GM12878 (cell line): ENCODE measurements around the gene ACYP2. TPM values are rescaled to one million over a fixed set of nuclear protein-coding genes. Genes with fewer than 3 reads are reported as not detected.

Source experiments
- ATAC-seq: fragments of 200-7000 bp; cut with Tn5 transposase; 3 replicates; pipeline ENCODE4 v1.9.1; 2020; ENCODE audit warnings: mild to moderate bottlenecking, moderate library complexity
- BruUV-seq: library from RNA; stranded (reverse); fragments of 400-500 nt; replicated peaks from 2 replicates; lab custom pipeline; 2021; lab: Mats Ljungman, UMichigan
- CTCF ChIA-PET: fragments of 300-600 bp; sonication (Branson Sonifier 250); formaldehyde crosslinking; extraction: SDS; loops from one replicate; lab custom pipeline; 2021; ENCODE audit warnings: inconsistent platforms; lab: Yijun Ruan, JAX
- POLR2A ChIA-PET: fragments of 350-600 bp; formaldehyde crosslinking; extraction: SDS; loops from one replicate; lab custom pipeline; 2021; ENCODE audit warnings: inconsistent platforms; lab: Charles Lee
- RAD21 ChIA-PET: fragments of 300-600 bp; sonication (Branson Sonifier 250); formaldehyde crosslinking; loops from one replicate; lab custom pipeline; 2023; ENCODE audit warnings: antibody characterized with exemption; ENCODE audit not compliant: unreplicated experiment; lab: Charles Lee
- SMC1A ChIA-PET: fragments of 300-600 bp; sonication (Branson Sonifier 250); formaldehyde crosslinking; loops from one replicate; lab custom pipeline; 2023; ENCODE audit not compliant: unreplicated experiment, uncharacterized antibody; lab: Charles Lee
- DNase-seq: peaks from one replicate; pipeline ENCODE4 v3.0.0-alpha.2; 2011; ENCODE audit warnings: low read depth, low spot score
- FAIRE-seq: peaks from 3 replicates; lab custom pipeline; 2011; peaks lifted over from hg19 to GRCh38; lab: Jason Lieb, UNC
- H2AFZ ChIP-seq: 2 replicates; pipeline ENCODE4 v1.6.0; 2011; ENCODE audit warnings: low read depth, low read length, control low read depth; ENCODE audit not compliant: control insufficient read depth
- H3K27ac ChIP-seq: 2 replicates; pipeline ENCODE4 v1.5.1; 2011; ENCODE audit warnings: control low read depth; ENCODE audit not compliant: control insufficient read depth, insufficient read depth
- H3K27me3 ChIP-seq, 2 experiments: replicated peaks in 1 of 2; 2 replicates each; pipeline versions ENCODE4 v1.6.0 to v1.6.1; 2011; ENCODE audit warnings: low read length in 1 of 2; ENCODE audit not compliant: control insufficient read depth in 2 of 2, insufficient read depth in 2 of 2
- H3K36me3 ChIP-seq, 2 experiments: 2 replicates each; pipeline ENCODE4 v1.5.1; 2011; ENCODE audit warnings: low read length in 1 of 2; ENCODE audit not compliant: control insufficient read depth in 2 of 2, insufficient read depth in 2 of 2
- H3K4me1 ChIP-seq: 2 replicates; pipeline ENCODE4 v1.6.1; 2011; ENCODE audit warnings: mild to moderate bottlenecking, low read length, moderate library complexity, mixed read lengths; ENCODE audit not compliant: control insufficient read depth, insufficient read depth
- H3K4me2 ChIP-seq: 2 replicates; pipeline ENCODE4 v1.6.0; 2011; ENCODE audit warnings: control low read depth; ENCODE audit not compliant: control insufficient read depth, insufficient read depth
- H3K4me3 ChIP-seq: fragments of 200-600 bp; sonication (generic); 2 replicates; pipeline ENCODE4 v1.5.1; 2016
- H3K79me2 ChIP-seq: 2 replicates; pipeline ENCODE4 v1.6.0; 2011; ENCODE audit warnings: low read length; ENCODE audit not compliant: control insufficient read depth, insufficient read depth
- H3K9ac ChIP-seq: 2 replicates; pipeline ENCODE4 v1.8.0; 2011; ENCODE audit warnings: low read length, control low read depth, mixed read lengths; ENCODE audit not compliant: control insufficient read depth, insufficient read depth
- H3K9me3 ChIP-seq: replicated peaks from 3 replicates; pipeline ENCODE4 v1.5.1; 2011; ENCODE audit warnings: mild to moderate bottlenecking, low read length; ENCODE audit not compliant: control insufficient read depth, insufficient read depth
- H4K20me1 ChIP-seq: 2 replicates; pipeline ENCODE4 v1.6.0; 2011; ENCODE audit not compliant: control insufficient read depth, insufficient read depth
- CEBPB ChIP-seq, 2 experiments: fragments of 150-350 bp in 1 of 2; IDR thresholded peaks; 2 replicates each; pipeline ENCODE4 v1.6.1; 2012 to 2014; ENCODE audit warnings: low read depth in 2 of 2, low read length in 2 of 2, borderline replicate concordance in 1 of 2, inconsistent platforms in 1 of 2
- JUND ChIP-seq: IDR thresholded peaks from 2 replicates; pipeline ENCODE4 v1.6.1; 2012; ENCODE audit warnings: low read depth, mild to moderate bottlenecking, low read length, improper control_type of control experiment, moderate library complexity
- KDM1A ChIP-seq: fragments of 200-600 bp; sonication (generic); IDR thresholded peaks from 2 replicates; pipeline ENCODE4 v1.6.1; 2016; ENCODE audit warnings: borderline replicate concordance
- NFXL1 ChIP-seq: fragments of 450-650 bp; IDR thresholded peaks from 2 replicates; pipeline ENCODE4 v1.6.1; 2017; ENCODE audit warnings: antibody characterized with exemption, mild to moderate bottlenecking, borderline replicate concordance
- SMAD5 ChIP-seq: IDR thresholded peaks from 2 replicates; pipeline ENCODE4 v1.6.1; 2016; ENCODE audit warnings: antibody characterized with exemption, low read depth
- SP1 ChIP-seq: IDR thresholded peaks from one replicate; pipeline ENCODE4 v1.6.1; 2011; ENCODE audit warnings: low read depth, low read length
- TBL1XR1 ChIP-seq: IDR thresholded peaks from 2 replicates; pipeline ENCODE4 v1.6.1; 2012; ENCODE audit warnings: low read depth, low read length, improper control_type of control experiment
- WGBS: methylation state at CpG from one replicate; pipeline ENCODE4 v1.1.6; 2016; ENCODE audit warnings: low lambda C conversion rate; ENCODE audit not compliant: insufficient replicate concordance, insufficient coverage; ENCODE audit errors: missing lambda C conversion rate; 5-methylcytosine and 5-hydroxymethylcytosine counted together
- in situ Hi-C: fragments of 300-500 bp; cut with MboI; formaldehyde crosslinking; loops from 9 replicates; pipeline ENCODE4 v1.14.3; 2018; ENCODE audit warnings: mixed read lengths
- intact Hi-C: fragments of 100-400 bp; cut with micrococcal nuclease; formaldehyde crosslinking; loops from one replicate; pipeline ENCODE4 v1.14.2; 2022; ENCODE audit not compliant: unreplicated experiment
- polyA plus RNA-seq, 11 experiments: library from polyadenylated mRNA; depleted of rRNA in 4 of 11; unstranded in 6 of 11; stranded (reverse) in 5 of 11; fragments of >200 nt; fragmentation: Nextera tagmentation in 4 of 11; fragmentation: Illumina TruSeq in 1 of 11; extraction: Ambion mirVana in 4 of 11; extraction: Trizol in 1 of 11; gene quantifications; 1 replicate in 1 of 11; 2 replicates in 10 of 11; pipeline versions ENCODE4 v1.2.1 to v1.2.3, GENCODE V29; 2011 to 2016; ENCODE audit warnings: inconsistent platforms in 2 of 11, missing spikeins in 2 of 11, low read depth in 1 of 11
- small RNA-seq: library from RNA; depleted of rRNA; stranded (forward); fragments of <200 nt; gene quantifications from one replicate; pipeline ENCODE3, GENCODE V24; 2014
- total RNA-seq, 4 experiments: library from RNA; depleted of rRNA in 3 of 4; stranded (reverse); fragments of >200 nt in 3 of 4; fragmentation: Illumina TruSeq in 1 of 4; extraction: Trizol in 1 of 4; gene quantifications; 2 replicates each; pipeline versions ENCODE4 v1.2.1 to v1.2.3, GENCODE V29; 2013 to 2021

Gene ACYP2
- total and polyA plus RNA-seq, 10 of the 15 experiments (the other 5 are each of a cell fraction or from before 2014, with no cell fraction given): 4.2 to 16.3 (median 9.0) TPM

GRCh38 chr2:54353216-54353615 is 237.8 kb downstream of the ACYP2 start:
- BruUV-seq: no TSS peak
- RAD21 ChIA-PET: no interaction called here

More at GRCh38 chr2:54353216-54353615, 237.8 kb downstream of the ACYP2 start:
- Histone ChIP-seq H2AFZ (no peak overlapping the region), H3K4me3 (no peak overlapping the region), H3K79me2 (no peaks in the 10 kb centered on the region), H3K4me1 (no peaks in the 10 kb centered on the region), H4K20me1 (no peaks in the 10 kb centered on the region), H3K9me3 (no peaks in the 10 kb centered on the region), H3K27me3 (no peaks in the 10 kb centered on the region), H3K4me2 (no peak overlapping the region)
- ATAC-seq (no peak), FAIRE-seq (no peak)
- in situ Hi-C loops: no loop called here
- POLR2A ChIA-PET: interaction anchor here (0.6 kb wide), 1 partner anchor 55 kb away, joined by 3 read pairs; no protein-coding TSS in a partner anchor
- CTCF ChIA-PET: no interaction called here
- intact Hi-C loops: no loop called here
- WGBS: 41% methylated on average over 5 of the region's 5 CpGs
- TF ChIP-seq SMAD5: no peak
- no peak for TF ChIP-seq TBL1XR1
- TF ChIP-seq JUND: no peak
- TF ChIP-seq KDM1A: no peak
- TF ChIP-seq SP1: no peak
- no peak for TF ChIP-seq NFXL1
- TF ChIP-seq CEBPB (IDR thresholded peaks at IDR 0.05; ENCODE audit: borderline replicate concordance in 1 of 2, low read depth in 2 of 2, low read length in 2 of 2): no peak
- TF ChIP-seq, all 136 proteins: peak for 0
- DNase-seq: no peak
- SMC1A ChIA-PET: no interaction called here
- Histone ChIP-seq H3K27ac (no peak overlapping the region), H3K36me3 (no peaks in the 10 kb centered on the region), H3K9ac (no peak overlapping the region)

Small RNA genes within 50 kb of the gene (small RNA-seq; reads per million reads assigned to genes)
- not detected for gene RNU7-172P

Other genes starting within 250 kb of the ACYP2 start
- gene PSME4, start 144.6 kb upstream of the ACYP2 start, total RNA-seq (2014; rRNA removed): 34.7 and 37.5 TPM in 2 replicates
- 34.6 and 41.6 TPM in 2 replicates for gene PSME4, start 144.6 kb upstream of the ACYP2 start, total RNA-seq (2014; rRNA removed; fragmentation: Illumina TruSeq; extraction: Trizol)
- 53.7 and 56.2 TPM in 2 replicates for gene PSME4, start 144.6 kb upstream of the ACYP2 start, total RNA-seq (2021)
- gene PSME4, start 144.6 kb upstream of the ACYP2 start, polyA plus RNA-seq (2011; rRNA removed): 37.2 and 45.8 TPM in 2 replicates
- 51.9 and 66.1 TPM in 2 replicates for gene PSME4, start 144.6 kb upstream of the ACYP2 start, polyA plus RNA-seq (2014; fragmentation: Illumina TruSeq; extraction: Trizol)
- 10 to 100 TPM; 20.2 to 29.7 TPM for gene PSME4, start 144.6 kb upstream of the ACYP2 start, polyA plus RNA-seq (2014; fragmentation: Nextera tagmentation; extraction: Ambion mirVana)
- gene PSME4, start 144.6 kb upstream of the ACYP2 start, polyA plus RNA-seq (2014; rRNA removed): 24.0 and 26.6 TPM in 2 replicates
- 10 to 100 TPM; 11.1 to 12.8 TPM for gene PSME4, start 144.6 kb upstream of the ACYP2 start, polyA plus RNA-seq (2016; fragmentation: Nextera tagmentation; extraction: Ambion mirVana)
- gene TSPYL6, start 140.6 kb downstream of the ACYP2 start, total RNA-seq (2014; rRNA removed): not detected in 2 replicates
- gene TSPYL6, start 140.6 kb downstream of the ACYP2 start, total RNA-seq (2014; rRNA removed; fragmentation: Illumina TruSeq; extraction: Trizol): not detected in 2 replicates
- not detected in 2 replicates for gene TSPYL6, start 140.6 kb downstream of the ACYP2 start, total RNA-seq (2021)
- not detected in 2 replicates for gene TSPYL6, start 140.6 kb downstream of the ACYP2 start, polyA plus RNA-seq (2011; rRNA removed)
- gene TSPYL6, start 140.6 kb downstream of the ACYP2 start, polyA plus RNA-seq (2014; fragmentation: Illumina TruSeq; extraction: Trizol): not detected in 2 replicates
- not detected for gene TSPYL6, start 140.6 kb downstream of the ACYP2 start, polyA plus RNA-seq (2014; fragmentation: Nextera tagmentation; extraction: Ambion mirVana)
- gene TSPYL6, start 140.6 kb downstream of the ACYP2 start, polyA plus RNA-seq (2014; rRNA removed): not detected in 2 replicates
- not detected for gene TSPYL6, start 140.6 kb downstream of the ACYP2 start, polyA plus RNA-seq (2016; fragmentation: Nextera tagmentation; extraction: Ambion mirVana)